ENCODE data around the gene DOP1B. TPM values are rescaled to one million over a fixed set of nuclear protein-coding genes. Genes with fewer than 3 reads are reported as not detected.
A peak's percentile ranks its signal among the peaks of the same experiment; 100 is the strongest.

The DOP1B gene
- total RNA-seq (10 to 100 TPM; 12.3 to 34.0 (median 15.1) TPM), polyA plus RNA-seq (1 to 10 TPM; 3.8 to 6.8 TPM), total RNA-seq (44.8 reads per million, percentile 69 among the genes with 10 or more reads in this experiment)

- Mint-ChIP-seq H3K36me3 (peaks cover 0 to 8% (median 0%) of the 10 kb centered on the region in 5 donors), H3K4me3 (peak within 1 kb of the TSS; percentile 73 to 91 (median 86)), H3K27me3 (peaks cover 0 to 13% (median 0%) of the 10 kb centered on the region in 5 donors), H3K4me1 (peaks cover 11 to 46% (median 32%) of the 10 kb centered on the region in 7 donors), H3K9me3 (no peaks in the 10 kb centered on the region), H3K27ac (peak within 1 kb of the TSS; percentile 1 to 88 (median 61))
- Histone ChIP-seq H3K9me3 (ENCODE audit: control insufficient read depth in 2 of 3, low read length in 3 of 3) (no peaks in the 10 kb centered on the region), H3K4me3 (ENCODE audit: low read length) (peak within 1 kb of the TSS; percentile 81), H3K4me1 (ENCODE audit: control insufficient read depth in 2 of 2, insufficient read depth in 2 of 2, low read length in 2 of 2) (peaks cover 11% of the 10 kb centered on the region in 2 donors), H3K27me3 (ENCODE audit: control insufficient read depth in 2 of 2, insufficient read depth in 2 of 2, low read length in 2 of 2) (no peaks in the 10 kb centered on the region), H3K36me3 (ENCODE audit: control insufficient read depth in 2 of 3, insufficient read depth in 3 of 3, low read length in 3 of 3) (no peaks in the 10 kb centered on the region), H3K27ac (ENCODE audit: low read depth, low read length) (peak within 1 kb of the TSS; percentile 81)
- ChIA-PET CTCF (no interaction called here), POLR2A (interaction anchor here (1.5 to 2.3 kb wide), 3 partner anchors 16 to 142 kb away, joined by 4 to 8 read pairs (median 5); no protein-coding TSS in a partner anchor)
- intact Hi-C loops (cut with micrococcal nuclease) = loop anchor here (1.0 to 5.0 kb wide), 16 partner anchors 16 to 1405 kb away; partner anchors contain the start of genes CBR3 (in 2 of the 2), CHAF1B (in 2 of the 2), DYRK1A (in 2 of the 2) and MORC3 (in 2 of the 2)
- DNase-seq (peak in 3 of 9 donors; percentile 15 to 72 (median 45)), ATAC-seq (no peak)
Observed at GRCh38 chr21:36156815-36157670, at the start of gene DOP1B. Gene DOP1B, plus strand, starts transcription at chr21:36156824. Its CDS starts 7,910 bp downstream, at chr21:36164734.

- H3K36me3 Mint-ChIP-seq = no peaks in the 10 kb centered on the region
- H3K27me3 Mint-ChIP-seq = peaks cover 11 to 43% (median 17%) of the 10 kb centered on the region in 5 donors
- Histone ChIP-seq H3K4me1 (ENCODE audit: control insufficient read depth in 2 of 2, insufficient read depth in 2 of 2, low read length in 2 of 2) (peaks cover 0 to 17% of the 10 kb centered on the region in 2 donors), H3K36me3 (ENCODE audit: control insufficient read depth in 2 of 3, insufficient read depth in 3 of 3, low read length in 3 of 3) (no peaks in the 10 kb centered on the region), H3K4me3 (ENCODE audit: low read length) (no peak overlapping the region), H3K27ac (ENCODE audit: low read depth, low read length) (no peak overlapping the region), H3K9me3 (ENCODE audit: control insufficient read depth in 2 of 3, low read length in 3 of 3) (no peaks in the 10 kb centered on the region), H3K27me3 (ENCODE audit: control insufficient read depth in 2 of 2, insufficient read depth in 2 of 2, low read length in 2 of 2) (no peaks in the 10 kb centered on the region)
- peaks cover 14 to 26% (median 24%) of the 10 kb centered on the region in 7 donors for H3K4me1 Mint-ChIP-seq
- no peak overlapping the region for H3K27ac Mint-ChIP-seq
- CTCF ChIA-PET = interaction anchor here (0.9 kb wide), 1 partner anchor 11 kb away, joined by 3 read pairs; no protein-coding TSS in a partner anchor
- H3K9me3 Mint-ChIP-seq = peaks cover 0 to 2% (median 0%) of the 10 kb centered on the region in 11 donors
- POLR2A ChIA-PET = no interaction called here
- DNase-seq (no peak), ATAC-seq (no peak)
- H3K4me3 Mint-ChIP-seq = no peak overlapping the region
- intact Hi-C loops (cut with micrococcal nuclease) = loop anchor here (5.0 to 10.0 kb wide), 6 partner anchors 68 to 1058 kb away; no protein-coding TSS in a partner anchor
Observed at GRCh38 chr21:36109868-36110267, 46.8 kb upstream of the DOP1B start.

GRCh38 chr21:36111238-36111637, 45.4 kb upstream of the DOP1B start:
- intact Hi-C loops (cut with micrococcal nuclease) = loop anchor here (5.0 to 10.0 kb wide), 6 partner anchors 69 to 1059 kb away; no protein-coding TSS in a partner anchor
- Histone ChIP-seq H3K27me3 (ENCODE audit: control insufficient read depth in 2 of 2, insufficient read depth in 2 of 2, low read length in 2 of 2) (no peaks in the 10 kb centered on the region), H3K9me3 (ENCODE audit: control insufficient read depth in 2 of 3, low read length in 3 of 3) (no peaks in the 10 kb centered on the region), H3K4me1 (ENCODE audit: control insufficient read depth in 2 of 2, insufficient read depth in 2 of 2, low read length in 2 of 2) (peaks cover 0 to 19% of the 10 kb centered on the region in 2 donors), H3K36me3 (ENCODE audit: control insufficient read depth in 2 of 3, insufficient read depth in 3 of 3, low read length in 3 of 3) (no peaks in the 10 kb centered on the region), H3K27ac (ENCODE audit: low read depth, low read length) (no peak overlapping the region), H3K4me3 (ENCODE audit: low read length) (no peak overlapping the region)
- Mint-ChIP-seq H3K27ac (peak overlapping the region in 2 of 9 donors; percentile 38 to 67), H3K4me3 (no peak overlapping the region), H3K27me3 (peaks cover 0 to 30% (median 7%) of the 10 kb centered on the region in 5 donors), H3K36me3 (no peaks in the 10 kb centered on the region), H3K4me1 (peaks cover 16 to 36% (median 28%) of the 10 kb centered on the region in 7 donors), H3K9me3 (peaks cover 0 to 2% (median 0%) of the 10 kb centered on the region in 11 donors)
- ChIA-PET CTCF (no interaction called here), POLR2A (interaction anchor here (0.6 to 6.5 kb wide), 2 partner anchors 12 to 51 kb away, joined by 3 to 30 read pairs; partner anchors contain the start of gene SETD4)
- ATAC-seq (no peak), DNase-seq (no peak)

GRCh38 chr21:36113647-36114428, 42.8 kb upstream of the DOP1B start:
- Mint-ChIP-seq H3K27me3 (peaks cover 0 to 10% (median 0%) of the 10 kb centered on the region in 5 donors), H3K4me1 (peaks cover 16 to 45% (median 28%) of the 10 kb centered on the region in 7 donors), H3K4me3 (peak overlapping the region; percentile 67 to 100 (median 88)), H3K9me3 (peaks cover 0 to 2% (median 0%) of the 10 kb centered on the region in 11 donors), H3K27ac (peak overlapping the region; percentile 85 to 98 (median 92)), H3K36me3 (no peaks in the 10 kb centered on the region)
- ChIA-PET POLR2A (interaction anchor here (0.6 to 6.5 kb wide), 6 partner anchors 10 to 176 kb away, joined by 3 to 30 read pairs (median 3); partner anchors contain the start of gene SETD4), CTCF (interaction anchor here (0.6 to 1.9 kb wide), 13 partner anchors 11 to 274 kb away, joined by 3 to 7 read pairs (median 3); partner anchors contain the start of gene SETD4)
- ATAC-seq (peak; percentile 92), DNase-seq (peak in 8 of 9 donors; percentile 49 to 90 (median 74))
- H3K9me3 ChIP-seq (ENCODE audit: control insufficient read depth in 2 of 3, low read length in 3 of 3) = peaks cover 0 to 4% (median 0%) of the 10 kb centered on the region in 3 experiments
- peak overlapping the region; percentile 64 for H3K4me3 ChIP-seq (ENCODE audit: low read length)
- H3K27me3 ChIP-seq (ENCODE audit: control insufficient read depth in 2 of 2, insufficient read depth in 2 of 2, low read length in 2 of 2) = no peaks in the 10 kb centered on the region
- peaks cover 0 to 19% of the 10 kb centered on the region in 2 donors for H3K4me1 ChIP-seq (ENCODE audit: control insufficient read depth in 2 of 2, insufficient read depth in 2 of 2, low read length in 2 of 2)
- H3K27ac ChIP-seq (ENCODE audit: low read depth, low read length) = peak overlapping the region; percentile 72
- intact Hi-C loops (cut with micrococcal nuclease) = loop anchor here (1.0 to 10.0 kb wide), 13 partner anchors 21 to 1225 kb away; partner anchors contain the start of genes CBR3 (in 2 of the 2), RUNX1 (in 1 of the 2) and SETD4 (in 1 of the 2)
- no peaks in the 10 kb centered on the region for H3K36me3 ChIP-seq (ENCODE audit: control insufficient read depth in 2 of 3, insufficient read depth in 3 of 3, low read length in 3 of 3)

- ChIA-PET POLR2A (interaction anchor here (6.5 kb wide), 1 partner anchor 55 kb away, joined by 30 read pairs; the partner anchor contains the start of gene SETD4), CTCF (interaction anchor here (0.6 kb wide), 1 partner anchor 21 kb away, joined by 3 read pairs; no protein-coding TSS in a partner anchor)
- no peaks in the 10 kb centered on the region for H3K36me3 ChIP-seq (ENCODE audit: control insufficient read depth in 2 of 3, insufficient read depth in 3 of 3, low read length in 3 of 3)
- Mint-ChIP-seq H3K4me1 (peaks cover 16 to 45% (median 28%) of the 10 kb centered on the region in 7 donors), H3K27ac (peak overlapping the region in 8 of 9 donors; percentile 85 to 98 (median 92)), H3K36me3 (no peaks in the 10 kb centered on the region), H3K27me3 (peaks cover 0 to 2% (median 0%) of the 10 kb centered on the region in 5 donors), H3K9me3 (peaks cover 0 to 2% (median 0%) of the 10 kb centered on the region in 11 donors), H3K4me3 (peak overlapping the region in 7 of 10 donors; percentile 35 to 100 (median 67))
- no peak overlapping the region for H3K27ac ChIP-seq (ENCODE audit: low read depth, low read length)
- peaks cover 0 to 19% of the 10 kb centered on the region in 2 donors for H3K4me1 ChIP-seq (ENCODE audit: control insufficient read depth in 2 of 2, insufficient read depth in 2 of 2, low read length in 2 of 2)
- H3K27me3 ChIP-seq (ENCODE audit: control insufficient read depth in 2 of 2, insufficient read depth in 2 of 2, low read length in 2 of 2) = no peaks in the 10 kb centered on the region
- intact Hi-C loops (cut with micrococcal nuclease) = loop anchor here in 1 of 2 donors (10.0 kb wide), 1 partner anchor 710 kb away; no protein-coding TSS in a partner anchor
- H3K9me3 ChIP-seq (ENCODE audit: control insufficient read depth in 2 of 3, low read length in 3 of 3) = peaks cover 0 to 4% (median 0%) of the 10 kb centered on the region in 3 experiments
- no peak for ATAC-seq
- H3K4me3 ChIP-seq (ENCODE audit: low read length) = no peak overlapping the region
- no peak for DNase-seq
Observed at GRCh38 chr21:36115138-36115730, 41.4 kb upstream of the DOP1B start.
